DND-41 (cell line): ENCODE measurements around the gene PEPD.

Source experiments
- ATAC-seq: fragments of 200-7000 bp; cut with Tn5 transposase; 3 replicates; pipeline ENCODE4 v1.9.1; 2021; ENCODE audit warnings: low read depth; ENCODE audit not compliant: insufficient read depth
- DNase-seq: peaks from one replicate; pipeline ENCODE4 v3.0.0-alpha.2; 2020
- H2AFZ ChIP-seq: 2 replicates; pipeline ENCODE4 v1.6.0; 2012; ENCODE audit warnings: low read depth, low read length
- H3K27ac ChIP-seq: 2 replicates; pipeline ENCODE4 v1.5.1; 2012; ENCODE audit warnings: low read length, inconsistent platforms
- H3K27me3 ChIP-seq: fragments of 200-600 bp; sonication (generic); 2 replicates; pipeline ENCODE4 v1.6.0; 2012; ENCODE audit warnings: low read length, mild to moderate bottlenecking, inconsistent platforms; ENCODE audit not compliant: insufficient read depth, poor library complexity
- H3K36me3 ChIP-seq: 2 replicates; pipeline ENCODE4 v1.5.1; 2012; ENCODE audit warnings: low read length, inconsistent platforms; ENCODE audit not compliant: insufficient read depth
- H3K4me1 ChIP-seq: 2 replicates; pipeline ENCODE4 v1.5.1; 2012; ENCODE audit warnings: mild to moderate bottlenecking, low read length; ENCODE audit not compliant: insufficient read depth
- H3K4me2 ChIP-seq: 2 replicates; pipeline ENCODE4 v1.6.0; 2012; ENCODE audit warnings: mild to moderate bottlenecking, moderate library complexity, low read length, inconsistent platforms; ENCODE audit not compliant: insufficient read depth
- H3K4me3 ChIP-seq, 2 experiments: fragments of 200-600 bp in 1 of 2; shearing (Covaris generic) in 1 of 2; 2 replicates each; pipeline ENCODE4 v1.5.1; 2012 to 2016; ENCODE audit warnings: inconsistent platforms in 2 of 2, low read length in 2 of 2, mild to moderate bottlenecking in 2 of 2, low read depth in 1 of 2, moderate library complexity in 1 of 2
- H3K79me2 ChIP-seq: 2 replicates; pipeline ENCODE4 v1.6.0; 2012; ENCODE audit warnings: low read length, inconsistent platforms; ENCODE audit not compliant: insufficient read depth
- H3K9ac ChIP-seq: 2 replicates; pipeline ENCODE4 v1.6.0; 2012; ENCODE audit warnings: low read depth, mild to moderate bottlenecking, inconsistent platforms, low read length, moderate library complexity
- H3K9me3 ChIP-seq: 2 replicates; pipeline ENCODE4 v1.5.1; 2012; ENCODE audit warnings: low read length, moderate library complexity, mild to moderate bottlenecking, inconsistent platforms; ENCODE audit not compliant: insufficient read depth, severe bottlenecking
- H4K20me1 ChIP-seq: 2 replicates; pipeline ENCODE4 v1.6.0; 2012; ENCODE audit warnings: low read length; ENCODE audit not compliant: insufficient read depth
- CTCF ChIP-seq: IDR thresholded peaks from 2 replicates; pipeline ENCODE4 v1.5.1; 2012; ENCODE audit warnings: borderline replicate concordance, low read length, moderate library complexity, mild to moderate bottlenecking; ENCODE audit not compliant: poor library complexity, severe bottlenecking; ENCODE audit errors: extremely low read depth
- EZH2 ChIP-seq: IDR thresholded peaks from 3 replicates; pipeline ENCODE4 v1.6.1; 2012; ENCODE audit warnings: borderline replicate concordance, low read depth, mild to moderate bottlenecking, moderate library complexity, low read length, inconsistent platforms; ENCODE audit not compliant: severe bottlenecking

The PEPD gene

DNA sequence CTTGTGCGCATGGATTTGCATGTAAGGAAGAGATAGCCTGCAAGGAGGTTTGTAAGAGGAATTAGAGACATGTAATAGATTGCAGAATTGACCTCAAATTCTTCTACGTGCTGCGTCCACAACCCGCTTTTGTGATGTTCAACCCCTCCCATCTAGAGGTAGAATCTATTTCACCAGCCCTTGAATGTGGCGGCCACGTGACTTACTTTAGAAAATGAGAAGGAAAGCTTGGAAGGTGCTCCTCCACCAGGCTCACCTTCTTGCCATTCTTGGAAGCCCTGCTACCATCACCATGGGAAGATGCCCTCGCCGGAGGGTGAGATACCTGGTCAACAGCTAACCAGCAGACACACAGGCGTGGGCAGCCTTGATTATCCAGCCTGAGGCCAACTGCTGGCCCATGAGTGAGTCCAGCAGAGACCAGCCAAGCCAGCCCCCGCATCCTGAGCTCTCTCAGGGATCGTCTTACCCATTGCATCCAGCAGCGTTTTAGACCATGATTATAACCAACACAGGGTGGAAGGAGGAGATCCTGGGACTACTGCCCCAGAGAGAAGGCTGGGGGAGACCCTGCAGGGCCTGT is 7.6 kb upstream of the PEPD start:
- Histone ChIP-seq H3K4me1 (no peaks in the 10 kb centered on the region), H3K4me2 (no peak overlapping the region), H3K27ac (no peak overlapping the region), H3K9me3 (no peaks in the 10 kb centered on the region), H2AFZ (no peak overlapping the region), H3K9ac (no peak overlapping the region), H3K27me3 (no peaks in the 10 kb centered on the region), H3K79me2 (no peaks in the 10 kb centered on the region), H3K4me3 (no peak overlapping the region), H3K36me3 (no peaks in the 10 kb centered on the region), H4K20me1 (no peaks in the 10 kb centered on the region)
- TF ChIP-seq CTCF (no peak), EZH2 (no peak)
- ATAC-seq, result no peak
- DNase-seq, result no peak

DNA sequence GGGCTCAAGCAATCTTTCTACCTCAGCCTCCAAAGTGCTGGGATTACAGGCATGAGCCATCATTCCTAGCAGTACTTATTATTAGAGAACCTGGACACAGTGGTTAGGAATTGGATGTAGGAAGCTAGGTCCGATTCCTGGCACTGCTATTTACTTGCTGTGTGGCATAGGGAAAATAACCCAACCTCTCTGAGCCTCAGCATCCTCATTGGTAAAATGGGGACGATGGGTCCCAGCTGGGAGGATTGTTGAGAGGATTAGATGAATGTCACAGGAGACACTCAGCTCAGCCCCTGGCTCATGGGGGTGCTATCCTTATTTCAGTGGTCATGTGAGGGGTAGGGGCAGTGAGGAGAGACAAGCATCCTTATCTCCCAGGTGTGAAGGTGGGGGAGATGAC is 6.8 kb upstream of the PEPD start:
- ATAC-seq (no peak), DNase-seq (no peak)
- H3K4me2 ChIP-seq, result no peak overlapping the region
- H4K20me1 ChIP-seq, result no peaks in the 10 kb centered on the region
- H3K27ac ChIP-seq, result no peak overlapping the region
- TF ChIP-seq EZH2 (no peak), CTCF (no peak)
- no peaks in the 10 kb centered on the region for H3K36me3 ChIP-seq
- H3K79me2 ChIP-seq, result no peaks in the 10 kb centered on the region
- H3K4me3 ChIP-seq, result no peak overlapping the region
- no peaks in the 10 kb centered on the region for H3K4me1 ChIP-seq
- no peak overlapping the region for H2AFZ ChIP-seq
- H3K27me3 ChIP-seq, result no peaks in the 10 kb centered on the region
- H3K9me3 ChIP-seq, result no peaks in the 10 kb centered on the region
- H3K9ac ChIP-seq, result no peak overlapping the region

DNA sequence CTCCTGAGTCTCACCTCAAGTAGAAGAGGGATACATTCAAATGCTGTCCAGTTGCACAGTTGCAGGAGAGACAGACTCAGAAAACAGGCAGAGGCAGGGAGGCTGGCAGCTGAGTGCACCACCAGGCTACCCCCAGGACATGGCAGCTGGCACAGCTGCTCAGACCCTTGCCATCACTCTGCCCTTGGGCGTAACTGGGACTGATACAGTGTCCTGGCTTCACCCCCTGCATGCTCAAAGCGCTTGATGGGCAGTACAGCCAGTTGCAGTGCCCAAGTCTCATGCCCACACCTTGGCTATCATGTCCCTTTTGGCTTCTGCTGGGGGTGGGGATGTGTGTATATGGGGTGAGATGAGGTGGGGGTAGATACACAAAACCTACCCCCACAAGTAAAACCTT is 5.5 kb upstream of the PEPD start:
- Histone ChIP-seq H3K27me3 (no peaks in the 10 kb centered on the region), H3K4me3 (no peak overlapping the region), H2AFZ (no peak overlapping the region), H3K9me3 (no peaks in the 10 kb centered on the region), H3K27ac (no peak overlapping the region), H3K79me2 (no peaks in the 10 kb centered on the region), H3K4me1 (peaks cover 6% of the 10 kb centered on the region), H4K20me1 (no peaks in the 10 kb centered on the region), H3K36me3 (no peaks in the 10 kb centered on the region), H3K9ac (no peak overlapping the region), H3K4me2 (no peak overlapping the region)
- no peak for DNase-seq
- ATAC-seq, result no peak
- TF ChIP-seq EZH2, result no peak
- no peak for TF ChIP-seq CTCF
